OCI-LY1 (cell line): Measurements from ENCODE around the gene USP48.

Source experiments
- H2AFZ ChIP-seq: fragments of 200-600 bp; sonication (generic), shearing (Covaris generic); 2 replicates; pipeline ENCODE4 v1.6.0; 2014; ENCODE audit warnings: antibody characterized with exemption, mild to moderate bottlenecking, low read length
- H3F3A ChIP-seq: fragments of 200-600 bp; sonication (generic), shearing (Covaris generic); 2 replicates; pipeline ENCODE4 v1.6.0; 2014; ENCODE audit warnings: mild to moderate bottlenecking, antibody characterized with exemption, low read length, moderate library complexity; ENCODE audit not compliant: insufficient read depth
- H3K27ac ChIP-seq: fragments of 200-600 bp; sonication (generic); 2 replicates; pipeline ENCODE4 v1.5.1; 2014; ENCODE audit warnings: low read length, mixed run types, mild to moderate bottlenecking, low read depth; ENCODE audit not compliant: poor library complexity, severe bottlenecking
- H3K27me3 ChIP-seq: fragments of 200-600 bp; sonication (generic); 2 replicates; pipeline ENCODE4 v1.6.0; 2014; ENCODE audit warnings: antibody characterized with exemption, mild to moderate bottlenecking, low read length, moderate library complexity; ENCODE audit not compliant: insufficient read depth
- H3K36me3 ChIP-seq: fragments of 200-600 bp; sonication (generic); 2 replicates; pipeline ENCODE4 v1.6.1; 2014; ENCODE audit warnings: mild to moderate bottlenecking, antibody characterized with exemption, low read length, moderate library complexity, mixed read lengths; ENCODE audit not compliant: insufficient read depth
- H3K4me1 ChIP-seq: fragments of 200-600 bp; sonication (generic); 2 replicates; pipeline ENCODE4 v1.5.1; 2014; ENCODE audit warnings: mild to moderate bottlenecking, low read length, moderate library complexity; ENCODE audit not compliant: insufficient read depth, severe bottlenecking
- H3K4me2 ChIP-seq: fragments of 200-600 bp; sonication (generic), shearing (Covaris generic); 2 replicates; pipeline ENCODE4 v1.6.1; 2014; ENCODE audit warnings: low read length
- H3K4me3 ChIP-seq: fragments of 200-600 bp; sonication (generic); 2 replicates; pipeline ENCODE4 v1.5.1; 2014; ENCODE audit warnings: low read length, low read depth, mild to moderate bottlenecking, mixed read lengths; ENCODE audit not compliant: poor library complexity, severe bottlenecking
- H3K79me2 ChIP-seq: fragments of 200-600 bp; shearing (Covaris generic); 2 replicates; pipeline ENCODE4 v1.6.1; 2016; ENCODE audit warnings: mixed run types, low read length, mixed read lengths; ENCODE audit not compliant: insufficient read depth
- H3K9ac ChIP-seq: fragments of 200-600 bp; sonication (generic), shearing (Covaris generic); 2 replicates; pipeline ENCODE4 v1.6.1; 2014; ENCODE audit warnings: mild to moderate bottlenecking, low read length, mixed read lengths
- H3K9me2 ChIP-seq: fragments of 200-600 bp; sonication (generic), shearing (Covaris generic); 2 replicates; pipeline ENCODE4 v1.6.1; 2014; ENCODE audit warnings: low read depth, mild to moderate bottlenecking, low read length, mixed read lengths
- H3K9me3 ChIP-seq: fragments of 200-600 bp; shearing (Covaris generic); 2 replicates; pipeline ENCODE4 v1.6.1; 2014; ENCODE audit warnings: low read length, mixed read lengths
- H4K20me1 ChIP-seq: fragments of 200-600 bp; sonication (generic), shearing (Covaris generic); 2 replicates; pipeline ENCODE4 v1.6.0; 2016; ENCODE audit warnings: mild to moderate bottlenecking, low read length; ENCODE audit not compliant: insufficient read depth
- CTCF ChIP-seq: fragments of 200-600 bp; sonication (generic), shearing (Covaris generic); IDR thresholded peaks from 2 replicates; pipeline ENCODE4 v1.5.1; 2017; ENCODE audit warnings: mild to moderate bottlenecking, antibody characterized with exemption, low read length, moderate library complexity, mixed read lengths
- EZH2 ChIP-seq: fragments of 200-600 bp; sonication (generic), shearing (Covaris generic); IDR thresholded peaks from 2 replicates; pipeline ENCODE4 v1.8.0; 2017; ENCODE audit warnings: borderline replicate concordance, mixed run types, mild to moderate bottlenecking, antibody characterized with exemption, low read length, moderate library complexity, mixed read lengths

The USP48 gene

GRCh38 chr1:21734526-21734925, 48.4 kb downstream of the USP48 start:
- Histone ChIP-seq H3K79me2 (no peaks in the 10 kb centered on the region), H3F3A (no peaks in the 10 kb centered on the region), H3K4me2 (no peak overlapping the region), H3K27ac (no peak overlapping the region), H4K20me1 (no peaks in the 10 kb centered on the region), H3K4me3 (no peak overlapping the region), H2AFZ (no peak overlapping the region), H3K27me3 (no peaks in the 10 kb centered on the region), H3K9ac (no peak overlapping the region), H3K9me2 (no peaks in the 10 kb centered on the region), H3K9me3 (no peaks in the 10 kb centered on the region), H3K36me3 (peaks cover 69% of the 10 kb centered on the region), H3K4me1 (no peaks in the 10 kb centered on the region)
- no peak for TF ChIP-seq CTCF
- TF ChIP-seq EZH2 = no peak

- H3F3A ChIP-seq = no peaks in the 10 kb centered on the region
- H3K27ac ChIP-seq = no peak overlapping the region
- peaks cover 75% of the 10 kb centered on the region for H3K36me3 ChIP-seq
- no peaks in the 10 kb centered on the region for H3K4me1 ChIP-seq
- TF ChIP-seq EZH2 = no peak
- no peak for TF ChIP-seq CTCF
- no peaks in the 10 kb centered on the region for H3K79me2 ChIP-seq
- no peaks in the 10 kb centered on the region for H3K9me2 ChIP-seq
- H3K4me2 ChIP-seq = no peak overlapping the region
- H3K27me3 ChIP-seq = no peaks in the 10 kb centered on the region
- no peak overlapping the region for H3K9ac ChIP-seq
- H3K9me3 ChIP-seq = no peaks in the 10 kb centered on the region
- no peak overlapping the region for H3K4me3 ChIP-seq
- no peak overlapping the region for H2AFZ ChIP-seq
- H4K20me1 ChIP-seq = no peaks in the 10 kb centered on the region
These were observed 50.3 kb downstream of the USP48 start for GRCh38 chr1:21732664-21733063.

GRCh38 chr1:21725748-21726392, 57.1 kb downstream of the USP48 start:
- H3K4me2 ChIP-seq = no peak overlapping the region
- no peak overlapping the region for H3K4me3 ChIP-seq
- H3K79me2 ChIP-seq = no peaks in the 10 kb centered on the region
- H3K4me1 ChIP-seq = no peaks in the 10 kb centered on the region
- TF ChIP-seq CTCF = no peak
- no peak for TF ChIP-seq EZH2
- no peak overlapping the region for H3K27ac ChIP-seq
- H4K20me1 ChIP-seq = no peaks in the 10 kb centered on the region
- no peaks in the 10 kb centered on the region for H3K9me3 ChIP-seq
- no peaks in the 10 kb centered on the region for H3K27me3 ChIP-seq
- peaks cover 72% of the 10 kb centered on the region for H3K36me3 ChIP-seq
- H3K9ac ChIP-seq = no peak overlapping the region
- no peak overlapping the region for H2AFZ ChIP-seq
- no peaks in the 10 kb centered on the region for H3F3A ChIP-seq
- no peaks in the 10 kb centered on the region for H3K9me2 ChIP-seq
